ENCODE results near the gene ST14. TPM values are rescaled to one million over a fixed set of nuclear protein-coding genes. Genes with fewer than 3 reads are reported as not detected.

Gene ST14
- total and polyA plus RNA-seq, 2 donors (not counting 3 experiments of a cell fraction or from before 2014, with no cell fraction given), result 0.08 TPM; not detected in 1

- Histone ChIP-seq H3K4me1 (ENCODE audit: control insufficient read depth, extremely low read depth, insufficient read depth, low read length) (no peaks in the 10 kb centered on the region), H3K79me2 (ENCODE audit: control insufficient read depth, insufficient read depth, low read length) (peaks cover 16% of the 10 kb centered on the region), H2AFZ (ENCODE audit: low read depth, low read length) (no peak overlapping the region), H3K27me3 (ENCODE audit: control insufficient read depth in 2 of 2, insufficient read depth in 2 of 2, low read length in 2 of 2) (no peaks in the 10 kb centered on the region), H3K36me3 (ENCODE audit: control insufficient read depth in 2 of 2, extremely low read depth in 1 of 2, insufficient read depth in 2 of 2, low read length in 2 of 2) (peaks cover 22 to 38% of the 10 kb centered on the region in 2 experiments), H3K4me2 (ENCODE audit: insufficient read depth, low read length) (no peak overlapping the region), H3K9me1 (replicated peaks; ENCODE audit: control insufficient read depth, extremely low read depth, insufficient read depth, low read length) (no peaks in the 10 kb centered on the region), H3K9me3 (replicated peaks; ENCODE audit: control insufficient read depth, insufficient read depth, low read length) (no peaks in the 10 kb centered on the region), H3K27ac (ENCODE audit: insufficient read depth, low read depth, low read length) (no peak overlapping the region), H3K4me3 (replicated peaks in 1 of 3; ENCODE audit: insufficient read depth in 1 of 3, low read depth in 1 of 3, low read length in 3 of 3) (no peak overlapping the region), H4K20me1 (replicated peaks; ENCODE audit: control insufficient read depth, extremely low read depth, insufficient read depth, low read length) (no peaks in the 10 kb centered on the region), H3K9ac (replicated peaks; ENCODE audit: extremely low read depth, insufficient read depth, low read length) (no peak overlapping the region)
- TF ChIP-seq CTCF (IDR thresholded peaks at IDR 0.05; ENCODE audit: extremely low read depth in 1 of 2, insufficient read depth in 1 of 2, low read depth in 1 of 2, low read length in 2 of 2) (no peak), POLR2AphosphoS5 (IDR thresholded peaks at IDR 0.05; ENCODE audit: insufficient read depth, low read depth, low read length) (no peak), FOS (IDR thresholded peaks at IDR 0.05; ENCODE audit: borderline replicate concordance, insufficient read depth, low read length) (no peak), EZH2 (IDR thresholded peaks at IDR 0.05; ENCODE audit: borderline replicate concordance, low read depth, low read length, severe bottlenecking) (no peak), GATA2 (IDR thresholded peaks at IDR 0.05; ENCODE audit: insufficient read depth, insufficient read length, low read depth, low read length) (no peak), JUN (IDR thresholded peaks at IDR 0.05; ENCODE audit: borderline replicate concordance, insufficient read depth, insufficient read length, low read depth) (no peak), POLR2A (IDR thresholded peaks at IDR 0.05; ENCODE audit: low read depth, low read length) (no peak), MAX (IDR thresholded peaks at IDR 0.05; ENCODE audit: insufficient read depth, insufficient read length) (no peak), MYC (IDR thresholded peaks at IDR 0.05; ENCODE audit: low read depth, low read length) (no peak)
- no peak for DNase-seq (ENCODE audit: low read depth, low spot score)
- ChIA-PET POLR2A (no interaction called here), CTCF (interaction anchor here (1.4 to 12.8 kb wide), 5 partner anchors 9 to 211 kb away, joined by 3 to 399 read pairs (median 5); no protein-coding TSS in a partner anchor)
- no peak for FAIRE-seq
- dilution Hi-C loops (cut with MboI; ENCODE audit: extremely low pct_ligation_motif_present, low sequenced_read_pairs) (no loop called here), intact Hi-C loops (cut with micrococcal nuclease) (no loop called here)
- BruUV-seq (replicated peaks), result no TSS peak
Observed at GRCh38 chr11:130136107-130136506, 23.5 kb upstream of the ST14 start.
